Measurements from ENCODE around the gene FXYD3.
A peak's percentile ranks its signal among the peaks of the same experiment; 100 is the strongest.

The FXYD3 gene

GRCh38 chr19:35153701-35154524, 38.3 kb downstream of the FXYD3 start:
- H3K79me2 ChIP-seq (ENCODE audit: low read length) = peaks cover 9% of the 10 kb centered on the region
- H3K4me1 ChIP-seq (ENCODE audit: low read length) = peaks cover 13% of the 10 kb centered on the region
- no peak for TF ChIP-seq EZH2phosphoT487 (IDR thresholded peaks at IDR 0.05; ENCODE audit: low read depth)
- peak; percentile 46 for TF ChIP-seq CTCF (IDR thresholded peaks at IDR 0.05; ENCODE audit: low read depth, low read length)
- H3K9ac ChIP-seq (ENCODE audit: low read length) = peak overlapping the region; percentile 86
- peak overlapping the region; percentile 81 for H3K4me3 ChIP-seq (ENCODE audit: low read length)
- H3K36me3 ChIP-seq (replicated peaks; ENCODE audit: low read depth, low read length) = peaks cover 19% of the 10 kb centered on the region
- peak overlapping the region; percentile 94 for H3K4me2 ChIP-seq (ENCODE audit: low read length)
- no peaks in the 10 kb centered on the region for H4K20me1 ChIP-seq (ENCODE audit: insufficient read depth, low read length)
- peaks cover 12% of the 10 kb centered on the region for H3K27me3 ChIP-seq (ENCODE audit: low read depth, low read length)
- H2AFZ ChIP-seq (ENCODE audit: low read depth, low read length) = peak overlapping the region; percentile 87; the same call in 1 of the 2 replicates
- H3K27ac ChIP-seq (ENCODE audit: low read length) = no peak overlapping the region
- H3K9me3 ChIP-seq (ENCODE audit: insufficient read depth, low read length) = no peaks in the 10 kb centered on the region

GRCh38 chr19:35154525-35155406, 39.1 kb downstream of the FXYD3 start, which contains the start of gene FXYD5:
Gene FXYD5, plus strand, starts transcription at chr19:35154735. Its CDS starts 816 bp downstream, at chr19:35155551.
- Histone ChIP-seq H3K27ac (ENCODE audit: low read length) (no peak within 1 kb of the TSS), H3K36me3 (replicated peaks; ENCODE audit: low read depth, low read length) (peaks cover 24% of the 10 kb centered on the region), H4K20me1 (ENCODE audit: insufficient read depth, low read length) (no peaks in the 10 kb centered on the region), H3K9ac (ENCODE audit: low read length) (peak within 1 kb of the TSS; percentile 86), H3K9me3 (ENCODE audit: insufficient read depth, low read length) (no peaks in the 10 kb centered on the region), H3K4me3 (ENCODE audit: low read length) (peak within 1 kb of the TSS; percentile 81), H3K79me2 (ENCODE audit: low read length) (peaks cover 9% of the 10 kb centered on the region), H3K27me3 (ENCODE audit: low read depth, low read length) (peaks cover 12% of the 10 kb centered on the region), H3K4me1 (ENCODE audit: low read length) (peaks cover 13% of the 10 kb centered on the region), H3K4me2 (ENCODE audit: low read length) (peak within 1 kb of the TSS; percentile 94), H2AFZ (ENCODE audit: low read depth, low read length) (peak within 1 kb of the TSS; percentile 87)
- TF ChIP-seq CTCF (IDR thresholded peaks at IDR 0.05; ENCODE audit: low read depth, low read length) = no peak

GRCh38 chr19:35155441-35155840, 39.8 kb downstream of the FXYD3 start:
- H4K20me1 ChIP-seq (ENCODE audit: insufficient read depth, low read length) = no peaks in the 10 kb centered on the region
- H3K27ac ChIP-seq (ENCODE audit: low read length) = no peak overlapping the region
- H3K4me2 ChIP-seq (ENCODE audit: low read length) = peak overlapping the region; percentile 94
- H3K9me3 ChIP-seq (ENCODE audit: insufficient read depth, low read length) = no peaks in the 10 kb centered on the region
- peaks cover 9% of the 10 kb centered on the region for H3K79me2 ChIP-seq (ENCODE audit: low read length)
- H3K4me3 ChIP-seq (ENCODE audit: low read length) = peak overlapping the region; percentile 81
- peaks cover 12% of the 10 kb centered on the region for H3K27me3 ChIP-seq (ENCODE audit: low read depth, low read length)
- H3K4me1 ChIP-seq (ENCODE audit: low read length) = peaks cover 13% of the 10 kb centered on the region
- H2AFZ ChIP-seq (ENCODE audit: low read depth, low read length) = no peak overlapping the region
- peaks cover 24% of the 10 kb centered on the region for H3K36me3 ChIP-seq (replicated peaks; ENCODE audit: low read depth, low read length)
- H3K9ac ChIP-seq (ENCODE audit: low read length) = peak overlapping the region; percentile 86
- TF ChIP-seq EZH2phosphoT487 (IDR thresholded peaks at IDR 0.05; ENCODE audit: low read depth) (no peak), CTCF (IDR thresholded peaks at IDR 0.05; ENCODE audit: low read depth, low read length) (no peak)

Data from OCI-LY3 (cell line).